Activated CD4-positive, alpha-beta T cell treated with anti-CD3 and anti-CD28 coated beads, Interleukin-2, amount 10 ng/mL, durations not matched to agents 24 days and 14 days (primary cell): ENCODE data around the gene GOT1. TPM values are rescaled to one million over a fixed set of nuclear protein-coding genes. Genes with fewer than 3 reads are reported as not detected.
A peak's percentile ranks its signal among the peaks of the same experiment; 100 is the strongest.

Experiments used
- DNase-seq: peaks from one replicate; pipeline ENCODE4 v3.0.0; 2022
- H3K27ac Mint-ChIP-seq: one replicate; pipeline ENCODE4 v1.8.0; 2022; ENCODE audit warnings: mild to moderate bottlenecking, mixed read lengths
- H3K27me3 Mint-ChIP-seq: one replicate; pipeline ENCODE4 v1.8.0; 2022; ENCODE audit warnings: mixed read lengths
- H3K36me3 Mint-ChIP-seq: one replicate; pipeline ENCODE4 v1.8.0; 2022; ENCODE audit warnings: low read depth, mild to moderate bottlenecking, mixed read lengths
- H3K4me1 Mint-ChIP-seq: one replicate; pipeline ENCODE4 v1.8.0; 2021; ENCODE audit warnings: mixed read lengths
- H3K4me3 Mint-ChIP-seq: one replicate; pipeline ENCODE4 v1.8.0; 2022; ENCODE audit warnings: mild to moderate bottlenecking, moderate library complexity, mixed read lengths
- H3K9me3 Mint-ChIP-seq: one replicate; pipeline ENCODE4 v1.8.0; 2021; ENCODE audit warnings: mixed read lengths
- intact Hi-C: fragments of 100-400 bp; cut with micrococcal nuclease; formaldehyde crosslinking; loops from one replicate; pipeline ENCODE4 v1.15.1; 2023
- total RNA-seq: library from RNA; stranded (reverse); gene quantifications from 2 replicates; pipeline ENCODE4 v1.2.3, GENCODE V29; 2022

Gene GOT1
- total RNA-seq, 1 donor from 2014 or later, result 37.2 TPM

DNA sequence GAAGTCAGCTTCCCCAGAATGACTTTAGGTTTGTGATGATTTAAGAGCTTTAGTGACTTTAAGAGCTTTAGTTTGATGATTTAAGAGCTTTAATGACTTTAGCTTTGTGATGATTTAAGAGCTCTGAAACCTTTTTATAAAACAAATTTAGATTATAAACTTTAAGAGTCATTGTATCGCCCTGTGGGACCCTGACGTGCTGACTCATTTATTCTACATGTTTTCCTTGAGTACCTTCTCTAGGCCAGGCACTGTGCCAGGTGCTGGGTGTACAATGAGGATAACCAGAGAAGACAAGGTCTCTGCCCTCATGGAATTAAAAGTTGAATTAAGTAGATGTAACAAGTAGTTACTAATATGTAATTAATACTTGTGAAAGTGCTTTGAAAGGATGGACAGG is 55.9 kb downstream of the GOT1 start:
- intact Hi-C loops, result no loop called here
- H3K36me3 Mint-ChIP-seq, result no peaks in the 10 kb centered on the region
- H3K27ac Mint-ChIP-seq, result no peak overlapping the region
- H3K27me3 Mint-ChIP-seq, result peaks cover 51% of the 10 kb centered on the region
- peaks cover 2% of the 10 kb centered on the region for H3K4me1 Mint-ChIP-seq
- H3K4me3 Mint-ChIP-seq, result no peak overlapping the region
- DNase-seq, result no peak
- H3K9me3 Mint-ChIP-seq, result no peaks in the 10 kb centered on the region

DNA sequence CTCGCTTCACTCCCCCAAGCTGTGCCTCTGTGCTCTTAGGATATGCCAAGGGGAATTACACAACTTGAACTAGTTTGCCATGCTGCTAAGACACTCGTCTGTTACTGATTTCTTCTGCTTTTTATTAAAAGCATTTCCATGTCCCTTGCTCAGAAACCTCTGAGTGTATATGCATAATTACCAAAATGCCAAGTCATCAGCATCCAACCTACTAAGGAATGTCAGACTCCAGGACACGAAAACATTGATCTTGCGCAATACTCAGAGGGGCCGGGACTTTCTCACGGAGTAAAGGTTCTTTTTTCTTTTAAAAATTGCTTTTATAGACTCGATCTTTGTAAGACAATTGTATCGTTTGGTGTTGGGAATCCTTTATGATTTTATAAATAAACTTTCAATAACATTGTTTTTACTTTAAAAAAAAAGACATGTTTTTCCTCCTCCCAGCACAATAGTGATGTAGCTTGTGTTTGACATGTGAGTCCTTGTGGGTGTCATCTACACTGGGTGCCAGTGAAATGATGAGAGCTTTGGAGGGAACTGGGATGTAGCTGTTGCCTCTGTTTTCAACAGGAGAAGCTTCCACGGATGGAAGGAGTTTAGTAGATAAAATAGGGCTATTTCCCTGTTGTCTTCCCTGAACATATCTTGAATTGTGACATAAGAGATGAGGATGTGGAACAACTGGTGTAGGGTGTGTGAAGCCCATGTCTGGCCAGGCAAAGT is 57.7 kb downstream of the GOT1 start:
- H3K4me3 Mint-ChIP-seq, result no peak overlapping the region
- intact Hi-C loops, result no loop called here
- H3K27ac Mint-ChIP-seq, result no peak overlapping the region
- peaks cover 62% of the 10 kb centered on the region for H3K27me3 Mint-ChIP-seq
- DNase-seq, result no peak
- no peaks in the 10 kb centered on the region for H3K9me3 Mint-ChIP-seq
- H3K4me1 Mint-ChIP-seq, result peaks cover 2% of the 10 kb centered on the region
- H3K36me3 Mint-ChIP-seq, result no peaks in the 10 kb centered on the region

DNA sequence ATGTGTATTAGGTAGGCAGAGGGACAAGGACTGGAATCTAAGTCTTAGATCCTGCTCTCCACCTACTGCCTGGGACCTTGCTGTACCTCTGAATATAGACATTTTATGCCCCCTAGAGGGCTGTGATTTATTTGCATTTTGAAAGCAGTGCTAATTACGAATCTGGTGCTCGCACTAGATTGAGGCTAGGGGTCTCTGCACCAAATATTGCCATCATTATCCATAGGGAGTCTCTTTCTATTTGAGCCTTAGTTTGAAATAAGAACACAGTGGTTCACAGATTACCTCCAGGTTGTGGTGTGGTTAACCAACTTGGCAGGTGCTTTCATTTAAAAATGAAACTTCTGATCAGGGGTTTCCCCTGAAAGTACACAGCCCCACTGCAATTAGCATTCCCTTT is 59.4 kb downstream of the GOT1 start:
- no peak overlapping the region for H3K4me3 Mint-ChIP-seq
- H3K4me1 Mint-ChIP-seq, result peaks cover 2% of the 10 kb centered on the region
- peak; percentile 66 for DNase-seq
- no peak overlapping the region for H3K27ac Mint-ChIP-seq
- no peaks in the 10 kb centered on the region for H3K36me3 Mint-ChIP-seq
- peaks cover 65% of the 10 kb centered on the region for H3K27me3 Mint-ChIP-seq
- intact Hi-C loops, result no loop called here
- no peaks in the 10 kb centered on the region for H3K9me3 Mint-ChIP-seq

DNA sequence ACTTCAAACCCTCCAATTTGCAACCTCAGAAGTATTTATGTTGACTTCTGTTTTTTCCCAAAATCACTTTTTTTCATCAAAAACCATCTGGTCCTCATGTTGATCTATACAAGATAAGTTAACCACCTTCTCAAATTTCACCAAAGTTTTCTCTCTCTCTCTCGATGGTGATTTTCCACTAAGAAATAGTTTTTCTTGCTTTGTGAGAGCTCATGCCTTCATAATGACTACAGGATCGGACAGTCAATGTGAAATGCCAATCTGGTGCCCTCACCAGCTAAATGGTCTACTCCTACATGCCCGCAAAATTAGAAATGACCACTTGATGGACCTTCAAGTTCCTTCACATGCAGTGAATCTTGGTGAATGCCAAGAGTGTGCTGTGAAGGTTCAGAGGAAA is 60.9 kb downstream of the GOT1 start:
- peaks cover 2% of the 10 kb centered on the region for H3K4me1 Mint-ChIP-seq
- no peak for DNase-seq
- H3K9me3 Mint-ChIP-seq, result no peaks in the 10 kb centered on the region
- peaks cover 65% of the 10 kb centered on the region for H3K27me3 Mint-ChIP-seq
- H3K4me3 Mint-ChIP-seq, result no peak overlapping the region
- no peaks in the 10 kb centered on the region for H3K36me3 Mint-ChIP-seq
- intact Hi-C loops, result no loop called here
- H3K27ac Mint-ChIP-seq, result no peak overlapping the region

DNA sequence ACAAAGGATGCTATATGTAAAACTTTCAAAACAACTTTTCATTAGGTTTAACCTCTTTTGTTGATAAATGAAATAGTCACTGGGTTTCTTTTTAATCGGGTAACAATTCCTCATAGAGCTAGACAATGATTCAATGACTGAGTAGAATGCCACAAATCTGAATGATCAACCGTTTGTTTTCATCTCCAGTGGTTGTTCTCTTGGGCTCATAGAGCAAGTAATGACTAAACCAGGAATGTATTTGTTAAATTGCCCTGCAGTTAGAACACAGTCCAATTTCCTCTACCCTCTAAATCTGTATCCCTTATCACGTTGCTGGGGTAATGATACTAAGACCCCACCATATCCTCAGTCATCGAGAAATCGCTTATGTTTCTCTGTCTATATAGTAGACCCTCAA is 61.3 kb downstream of the GOT1 start:
- Mint-ChIP-seq H3K27me3 (peaks cover 64% of the 10 kb centered on the region), H3K4me3 (no peak overlapping the region), H3K27ac (no peak overlapping the region)

DNA sequence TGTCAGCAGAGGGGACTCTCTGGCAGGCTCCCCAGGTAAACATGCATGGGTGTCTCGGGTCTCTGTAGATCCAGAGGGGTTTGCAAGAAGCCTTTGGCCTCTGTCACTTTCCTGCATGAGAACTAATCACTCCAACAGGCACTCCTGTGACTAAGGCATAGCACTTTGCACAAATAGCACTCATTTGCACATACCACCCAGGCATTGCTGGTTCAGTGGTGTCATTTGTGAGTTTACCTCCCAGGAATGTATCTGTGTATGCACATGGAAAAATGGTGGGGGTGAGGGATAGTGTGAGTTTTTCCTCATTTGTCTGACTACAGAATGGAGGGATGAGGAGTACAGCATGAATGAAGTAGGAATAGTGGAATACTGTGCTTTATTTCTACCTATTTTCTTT is 61.8 kb downstream of the GOT1 start:
- Mint-ChIP-seq H3K36me3 (no peaks in the 10 kb centered on the region), H3K4me3 (no peak overlapping the region), H3K9me3 (no peaks in the 10 kb centered on the region), H3K27ac (no peak overlapping the region), H3K27me3 (peaks cover 59% of the 10 kb centered on the region), H3K4me1 (peaks cover 2% of the 10 kb centered on the region)
- no peak for DNase-seq
- intact Hi-C loops, result no loop called here

More for the DNA sequence above, 61.3 kb downstream of the GOT1 start:
- DNase-seq, result no peak
- H3K4me1 Mint-ChIP-seq, result peaks cover 2% of the 10 kb centered on the region
- H3K9me3 Mint-ChIP-seq, result no peaks in the 10 kb centered on the region
- H3K36me3 Mint-ChIP-seq, result no peaks in the 10 kb centered on the region
- intact Hi-C loops, result no loop called here

DNA sequence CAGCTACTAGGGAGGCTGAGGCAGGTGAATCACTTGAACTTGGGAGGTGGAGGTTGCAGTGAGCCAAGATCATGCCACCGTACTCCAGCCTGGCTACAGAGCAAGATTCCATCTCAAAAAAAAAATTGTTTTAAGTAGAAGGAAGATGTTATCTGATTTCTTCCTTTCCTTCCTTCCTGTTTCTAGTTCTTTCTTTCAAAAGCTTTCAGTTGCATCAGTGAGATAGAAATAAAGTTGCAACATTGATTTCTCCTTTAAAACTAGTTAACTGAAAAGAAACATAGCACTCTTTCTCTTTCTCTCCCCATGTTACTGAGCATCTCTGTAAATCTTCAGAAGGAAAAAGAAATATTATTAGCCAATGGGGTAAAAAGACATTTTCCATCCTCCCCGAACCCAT is 63.8 kb downstream of the GOT1 start:
- Mint-ChIP-seq H3K27ac (no peak overlapping the region), H3K4me1 (peaks cover 2% of the 10 kb centered on the region), H3K9me3 (no peaks in the 10 kb centered on the region), H3K4me3 (no peak overlapping the region), H3K27me3 (peaks cover 45% of the 10 kb centered on the region), H3K36me3 (no peaks in the 10 kb centered on the region)
- intact Hi-C loops, result no loop called here
- DNase-seq, result no peak

DNA sequence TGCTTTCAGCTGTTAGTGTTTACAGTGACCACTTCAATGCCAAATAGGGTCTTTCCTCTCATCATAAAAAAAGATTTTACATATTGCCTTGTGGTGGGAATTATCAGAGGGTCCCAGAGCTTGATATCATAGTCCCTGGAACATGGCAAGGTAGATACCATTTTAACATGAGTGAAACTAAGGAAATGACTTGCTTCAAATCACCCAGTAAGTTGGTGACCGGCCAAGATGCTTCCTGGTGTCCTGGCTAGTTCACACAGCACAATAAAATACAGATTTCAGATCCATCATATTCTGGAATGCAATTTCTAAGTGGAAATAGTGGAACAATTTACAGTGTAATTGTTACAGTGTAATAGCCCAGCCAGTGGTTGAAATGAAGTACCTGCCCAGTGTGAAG is 64.7 kb downstream of the GOT1 start:
- Mint-ChIP-seq H3K4me1 (no peaks in the 10 kb centered on the region), H3K27me3 (peaks cover 42% of the 10 kb centered on the region), H3K9me3 (no peaks in the 10 kb centered on the region), H3K4me3 (no peak overlapping the region), H3K36me3 (no peaks in the 10 kb centered on the region), H3K27ac (no peak overlapping the region)
- intact Hi-C loops, result no loop called here
- DNase-seq, result no peak

DNA sequence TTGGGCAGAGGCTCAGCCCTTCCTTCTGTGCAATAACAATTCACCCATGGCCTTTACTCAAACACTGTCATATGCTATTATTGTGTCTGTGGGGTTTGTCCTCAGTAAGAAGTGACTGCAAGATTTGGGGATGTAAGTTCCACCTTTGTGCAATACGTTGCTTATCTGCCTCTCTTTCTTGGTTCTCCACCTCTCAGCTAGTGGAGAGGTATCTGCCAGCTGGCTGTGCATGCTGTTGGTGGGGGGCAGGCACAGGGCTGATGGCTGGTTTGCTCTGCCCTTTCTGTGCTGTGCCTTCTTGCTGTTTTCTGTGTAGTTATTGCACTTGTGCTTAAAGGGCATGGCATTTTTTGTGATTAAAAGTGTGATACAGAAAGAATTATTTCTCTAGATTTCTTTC is 65.1 kb downstream of the GOT1 start:
- no peak for DNase-seq
- Mint-ChIP-seq H3K36me3 (no peaks in the 10 kb centered on the region), H3K27ac (no peak overlapping the region), H3K9me3 (no peaks in the 10 kb centered on the region), H3K27me3 (peaks cover 42% of the 10 kb centered on the region), H3K4me1 (no peaks in the 10 kb centered on the region), H3K4me3 (no peak overlapping the region)
- intact Hi-C loops, result no loop called here

DNA sequence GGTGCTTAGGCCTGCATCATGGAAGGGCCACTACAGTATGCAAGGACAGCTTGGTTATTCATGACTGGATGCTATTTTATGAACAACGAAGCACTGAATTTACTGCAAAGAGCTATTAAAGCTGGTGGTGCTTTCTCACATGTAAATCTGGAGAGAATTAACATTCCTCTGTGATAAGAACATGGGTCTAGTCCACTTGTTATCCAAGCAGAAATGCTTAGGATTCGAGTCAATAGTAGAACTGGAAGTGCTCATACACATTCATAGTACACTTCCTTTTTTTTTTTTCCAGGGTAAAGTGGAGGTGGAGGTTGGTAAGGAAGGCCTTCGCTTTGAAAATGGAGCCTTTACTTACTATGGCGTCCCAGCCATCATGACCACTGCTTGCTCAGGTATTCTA is 66.3 kb downstream of the GOT1 start:
- peaks cover 32% of the 10 kb centered on the region for H3K27me3 Mint-ChIP-seq
- H3K27ac Mint-ChIP-seq, result no peak overlapping the region
- H3K9me3 Mint-ChIP-seq, result no peaks in the 10 kb centered on the region
- H3K4me1 Mint-ChIP-seq, result no peaks in the 10 kb centered on the region
- no peaks in the 10 kb centered on the region for H3K36me3 Mint-ChIP-seq
- no peak for DNase-seq
- intact Hi-C loops, result no loop called here
- no peak overlapping the region for H3K4me3 Mint-ChIP-seq

DNA sequence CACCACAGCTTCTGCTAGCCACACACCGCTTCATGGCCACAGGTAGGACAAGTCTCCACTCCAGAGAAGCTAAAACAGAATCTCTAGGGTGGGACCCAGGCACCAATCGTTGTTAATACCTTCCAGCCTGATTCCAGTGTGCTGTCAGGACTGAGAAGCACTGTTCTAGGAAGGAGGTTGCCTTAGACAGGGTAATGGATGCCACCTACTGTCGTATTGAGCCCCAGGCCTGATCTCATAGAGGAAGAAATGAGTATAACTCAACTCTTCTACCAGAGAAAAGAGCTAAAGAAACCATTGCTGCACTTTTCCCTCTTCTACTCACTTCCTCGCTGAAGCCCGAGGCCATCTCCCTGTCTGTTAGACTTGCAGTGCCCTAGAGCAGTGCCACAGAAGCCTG is 69.5 kb downstream of the GOT1 start:
- no peak for DNase-seq
- Mint-ChIP-seq H3K27ac (no peak overlapping the region), H3K4me1 (no peaks in the 10 kb centered on the region), H3K36me3 (no peaks in the 10 kb centered on the region), H3K4me3 (no peak overlapping the region), H3K27me3 (peaks cover 16% of the 10 kb centered on the region), H3K9me3 (no peaks in the 10 kb centered on the region)
- intact Hi-C loops, result no loop called here

DNA sequence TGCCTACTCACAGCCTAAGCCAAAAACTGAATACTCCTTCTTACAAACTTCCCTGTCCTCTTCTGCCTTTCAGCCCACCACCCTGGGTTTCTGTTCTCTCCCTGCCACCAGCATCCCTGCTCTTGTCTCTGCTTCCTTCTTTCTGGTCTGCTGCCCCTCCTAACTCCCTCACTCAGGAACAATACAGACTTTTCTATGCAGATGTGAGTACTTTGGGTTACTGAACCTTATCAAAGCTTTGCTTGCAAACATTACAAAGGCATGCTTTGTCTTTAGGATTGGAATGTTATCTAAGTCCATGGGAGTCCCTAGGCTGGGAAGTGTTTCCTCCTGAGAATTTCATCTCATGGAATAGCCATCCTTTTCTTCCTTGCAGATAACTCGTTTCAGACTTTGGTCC is 72.3 kb downstream of the GOT1 start:
- DNase-seq, result no peak
- Mint-ChIP-seq H3K27ac (no peak overlapping the region), H3K27me3 (peaks cover 17% of the 10 kb centered on the region), H3K4me3 (no peak overlapping the region), H3K4me1 (no peaks in the 10 kb centered on the region), H3K36me3 (no peaks in the 10 kb centered on the region), H3K9me3 (no peaks in the 10 kb centered on the region)
- intact Hi-C loops, result no loop called here

DNA sequence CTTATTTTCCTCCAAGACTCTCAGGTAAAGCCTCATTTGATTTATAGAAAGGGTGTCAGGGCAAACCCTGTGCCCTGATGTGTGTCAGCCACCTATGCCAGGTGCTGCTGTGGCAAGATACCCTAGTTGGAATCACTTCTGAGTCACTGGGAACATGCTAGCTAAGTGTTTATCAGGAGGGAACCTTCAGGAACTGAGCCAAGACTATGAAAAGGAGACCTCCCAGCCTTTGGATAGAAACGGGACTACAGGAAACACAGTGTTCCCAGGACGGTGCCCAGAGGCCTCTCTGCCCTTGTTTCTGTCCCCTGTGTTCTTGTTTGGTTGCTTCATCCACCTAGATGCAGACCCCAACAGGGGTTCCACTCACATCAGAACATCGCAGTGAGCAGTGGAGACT is 72.7 kb downstream of the GOT1 start:
- Mint-ChIP-seq H3K4me1 (no peaks in the 10 kb centered on the region), H3K4me3 (no peak overlapping the region), H3K9me3 (no peaks in the 10 kb centered on the region), H3K27ac (no peak overlapping the region), H3K36me3 (no peaks in the 10 kb centered on the region), H3K27me3 (peaks cover 16% of the 10 kb centered on the region)
- intact Hi-C loops, result no loop called here
- no peak for DNase-seq

DNA sequence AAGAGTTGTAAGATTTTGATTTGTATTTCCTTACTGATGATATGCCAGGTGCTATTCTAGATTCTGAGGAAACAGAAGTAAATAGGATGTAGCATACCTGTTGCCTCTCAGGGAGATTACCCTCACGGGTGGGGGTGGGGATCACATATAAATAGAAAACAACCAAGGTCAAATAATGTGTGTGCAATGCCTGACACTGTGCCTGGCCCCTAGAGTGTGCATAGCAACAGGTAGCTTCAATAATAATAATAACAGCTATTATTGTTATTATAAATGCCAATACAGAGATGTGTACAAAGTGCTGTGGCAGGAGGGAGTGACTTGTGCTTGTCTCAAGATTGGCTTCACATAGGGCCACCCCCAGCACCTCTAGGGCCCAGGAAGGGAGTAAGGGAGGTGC is 77.2 kb downstream of the GOT1 start:
- intact Hi-C loops, result no loop called here
- Mint-ChIP-seq H3K9me3 (no peaks in the 10 kb centered on the region), H3K27me3 (peaks cover 14% of the 10 kb centered on the region), H3K4me1 (no peaks in the 10 kb centered on the region), H3K27ac (no peak overlapping the region), H3K4me3 (no peak overlapping the region), H3K36me3 (no peaks in the 10 kb centered on the region)
- no peak for DNase-seq

DNA sequence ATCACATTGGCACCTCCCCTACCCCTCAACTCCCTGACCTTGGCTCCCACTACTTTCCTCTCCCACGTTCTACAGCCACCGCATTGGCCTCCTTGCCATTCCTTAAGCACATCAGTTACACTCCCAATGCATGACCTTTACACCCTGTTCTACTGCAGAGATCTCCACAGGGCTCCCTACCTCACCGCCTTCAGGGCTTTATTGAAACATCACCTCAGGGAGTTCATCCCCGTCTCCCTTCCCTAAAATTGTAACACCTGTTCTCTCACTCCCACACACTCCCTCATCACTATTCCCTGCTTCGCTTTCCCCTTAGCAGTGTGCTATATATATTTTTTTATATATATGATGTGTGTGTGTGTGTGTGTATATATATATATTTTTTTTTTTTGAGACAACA is 82.8 kb downstream of the GOT1 start:
- no peak for DNase-seq
- H3K4me1 Mint-ChIP-seq, result no peaks in the 10 kb centered on the region
- no peak overlapping the region for H3K27ac Mint-ChIP-seq
- H3K36me3 Mint-ChIP-seq, result no peaks in the 10 kb centered on the region
- H3K4me3 Mint-ChIP-seq, result no peak overlapping the region
- H3K27me3 Mint-ChIP-seq, result peaks cover 2% of the 10 kb centered on the region
- intact Hi-C loops, result no loop called here
- H3K9me3 Mint-ChIP-seq, result no peaks in the 10 kb centered on the region
